GM21528 (cell line): ENCODE results near the gene NYAP2.

Experiments used
- ATAC-seq: cut with Tn5 transposase; IDR thresholded peaks from one replicate; pipeline ENCODE4 v1.9.1; 2021; ENCODE audit warnings: mild to moderate bottlenecking, moderate library complexity; ENCODE audit not compliant: unreplicated experiment, low FRiP score

NYAP2 gene

GRCh38 chr2:225399504-225399903 lies at the start of gene NYAP2:
TSS of gene NYAP2 (plus strand) at chr2:225399710. CDS start at chr2:225408881, 9,171 bp downstream.
- no peak for ATAC-seq

GRCh38 chr2:225353579-225354085 lies 45.9 kb upstream of the NYAP2 start:
- no peak for ATAC-seq

- no peak for ATAC-seq
These were observed 45.2 kb upstream of the NYAP2 start for GRCh38 chr2:225354281-225354774.

- ATAC-seq = no peak
These were observed 43.7 kb upstream of the NYAP2 start for GRCh38 chr2:225355788-225356187.

GRCh38 chr2:225366731-225367130 lies 32.8 kb upstream of the NYAP2 start:
- no peak for ATAC-seq

- ATAC-seq = no peak
These were observed 32.0 kb upstream of the NYAP2 start for GRCh38 chr2:225367482-225367881.

- no peak for ATAC-seq
These were observed 20.5 kb upstream of the NYAP2 start for GRCh38 chr2:225378984-225379383.

- ATAC-seq = no peak
These were observed 19.7 kb upstream of the NYAP2 start for GRCh38 chr2:225379856-225380255.

GRCh38 chr2:225381609-225382008 lies 17.9 kb upstream of the NYAP2 start:
- ATAC-seq = no peak

- ATAC-seq = no peak
These were observed 1.1 kb upstream of the NYAP2 start for GRCh38 chr2:225398372-225398771.

- no peak for ATAC-seq
These were observed 576 bp downstream of the NYAP2 start for GRCh38 chr2:225400060-225400511.

- ATAC-seq = no peak
These were observed 1.3 kb downstream of the NYAP2 start for GRCh38 chr2:225400546-225401400.

GRCh38 chr2:225402210-225402776 lies 2.8 kb downstream of the NYAP2 start:
- no peak for ATAC-seq

GRCh38 chr2:225411452-225411851 lies 11.9 kb downstream of the NYAP2 start:
- ATAC-seq = no peak

GRCh38 chr2:225413786-225414185 lies 14.3 kb downstream of the NYAP2 start:
- ATAC-seq = no peak

GRCh38 chr2:225414902-225415301 lies 15.4 kb downstream of the NYAP2 start:
- ATAC-seq = no peak

GRCh38 chr2:225415341-225415740 lies 15.8 kb downstream of the NYAP2 start:
- ATAC-seq = no peak

GRCh38 chr2:225415792-225416191 lies 16.3 kb downstream of the NYAP2 start:
- ATAC-seq = no peak

GRCh38 chr2:225416616-225417367 lies 17.3 kb downstream of the NYAP2 start:
- ATAC-seq = no peak

- no peak for ATAC-seq
These were observed 19.5 kb downstream of the NYAP2 start for GRCh38 chr2:225419033-225419432.

- no peak for ATAC-seq
These were observed 22.6 kb downstream of the NYAP2 start for GRCh38 chr2:225422145-225422544.
